H9 (cell line): ENCODE data around the gene SHTN1. TPM values are rescaled to one million over a fixed set of nuclear protein-coding genes. Genes with fewer than 3 reads are reported as not detected.

ENCODE experiments used
- DNase-seq: peaks from one replicate; pipeline ENCODE4 v3.0.0-alpha.2; 2017
- H2AFZ ChIP-seq: one replicate; pipeline ENCODE4 v1.6.1; 2013; ENCODE audit warnings: mild to moderate bottlenecking, low read length, control low read depth, moderate library complexity
- H2AK5ac ChIP-seq: 2 replicates; pipeline ENCODE4 v1.6.1; 2013; ENCODE audit warnings: low read length, control low read depth, mixed read lengths; ENCODE audit not compliant: insufficient read length
- H2BK120ac ChIP-seq: one replicate; pipeline ENCODE4 v1.6.1; 2013; ENCODE audit warnings: low read depth, mild to moderate bottlenecking, low read length, control low read depth, inconsistent platforms; ENCODE audit not compliant: poor library complexity, severe bottlenecking
- H2BK12ac ChIP-seq: 2 replicates; pipeline ENCODE4 v1.6.1; 2013; ENCODE audit warnings: low read length, control low read depth, mixed read lengths, low read depth; ENCODE audit not compliant: insufficient read length
- H2BK15ac ChIP-seq: 2 replicates; pipeline ENCODE4 v1.6.1; 2013; ENCODE audit warnings: low read depth, low read length, control low read depth
- H2BK20ac ChIP-seq: one replicate; pipeline ENCODE4 v1.6.1; 2013; ENCODE audit warnings: low read depth, mild to moderate bottlenecking, low read length, control low read depth, inconsistent platforms; ENCODE audit not compliant: poor library complexity, severe bottlenecking
- H2BK5ac ChIP-seq: 2 replicates; pipeline ENCODE4 v1.6.1; 2013; ENCODE audit warnings: low read length, control low read depth, mixed read lengths; ENCODE audit not compliant: insufficient read length
- H3K14ac ChIP-seq: 2 replicates; pipeline ENCODE4 v1.6.1; 2013; ENCODE audit warnings: low read length, control low read depth; ENCODE audit not compliant: insufficient read depth
- H3K18ac ChIP-seq: 2 replicates; pipeline ENCODE4 v1.6.1; 2013; ENCODE audit warnings: low read depth, mild to moderate bottlenecking, mixed read lengths, low read length, control low read depth; ENCODE audit not compliant: insufficient read length
- H3K23ac ChIP-seq: 2 replicates; pipeline ENCODE4 v1.6.1; 2013; ENCODE audit warnings: low read length, control low read depth, mixed read lengths, low read depth; ENCODE audit not compliant: insufficient read length
- H3K23me2 ChIP-seq: 2 replicates; pipeline ENCODE4 v1.6.1; 2013; ENCODE audit warnings: low read depth, mild to moderate bottlenecking, mixed read lengths, low read length, control low read depth; ENCODE audit not compliant: insufficient read length, poor library complexity, severe bottlenecking
- H3K27ac ChIP-seq: 2 replicates; pipeline ENCODE4 v1.5.1; 2013; ENCODE audit warnings: low read length, control low read depth, mixed read lengths, low read depth; ENCODE audit not compliant: insufficient read length
- H3K27me3 ChIP-seq: 2 replicates; pipeline ENCODE4 v1.6.1; 2013; ENCODE audit warnings: low read length, control low read depth, inconsistent platforms; ENCODE audit not compliant: insufficient read depth
- H3K4ac ChIP-seq: 2 replicates; pipeline ENCODE4 v1.6.1; 2013; ENCODE audit warnings: low read depth, mild to moderate bottlenecking, control low read depth, inconsistent platforms, low read length, moderate library complexity
- H3K4me1 ChIP-seq: 2 replicates; pipeline ENCODE4 v1.6.1; 2013; ENCODE audit warnings: low read length, control low read depth, inconsistent platforms; ENCODE audit not compliant: insufficient read depth
- H3K4me2 ChIP-seq: 2 replicates; pipeline ENCODE4 v1.6.1; 2013; ENCODE audit warnings: low read length, control low read depth, mixed read lengths; ENCODE audit not compliant: insufficient read length, insufficient read depth
- H3K56ac ChIP-seq: 2 replicates; pipeline ENCODE4 v1.6.1; 2013; ENCODE audit warnings: low read depth, mild to moderate bottlenecking, mixed read lengths, low read length, control low read depth; ENCODE audit not compliant: insufficient read length
- H3K79me1 ChIP-seq: 2 replicates; pipeline ENCODE4 v1.6.1; 2013; ENCODE audit warnings: low read depth, mild to moderate bottlenecking, moderate library complexity, low read length, control low read depth, inconsistent platforms; ENCODE audit not compliant: insufficient read depth, poor library complexity, severe bottlenecking
- H3K79me2 ChIP-seq: 2 replicates; pipeline ENCODE4 v1.6.1; 2013; ENCODE audit warnings: low read length, control low read depth, inconsistent platforms; ENCODE audit not compliant: insufficient read depth
- H3K9ac ChIP-seq: 2 replicates; pipeline ENCODE4 v1.6.1; 2013; ENCODE audit warnings: low read length, control low read depth, mixed read lengths; ENCODE audit not compliant: insufficient read length; ENCODE audit errors: extremely low read depth
- H3K9me3 ChIP-seq: one replicate; pipeline ENCODE4 v1.6.1; 2013; ENCODE audit warnings: low read depth, low read length, inconsistent platforms; ENCODE audit not compliant: control insufficient read depth
- H3T11ph ChIP-seq: one replicate; pipeline ENCODE4 v1.6.1; 2013; ENCODE audit warnings: mild to moderate bottlenecking, low read length, control low read depth, inconsistent platforms
- H4K20me1 ChIP-seq: one replicate; pipeline ENCODE4 v1.6.1; 2013; ENCODE audit not compliant: control insufficient read depth, insufficient read length, insufficient read depth
- H4K5ac ChIP-seq: 2 replicates; pipeline ENCODE4 v1.6.1; 2013; ENCODE audit warnings: low read depth, mild to moderate bottlenecking, mixed read lengths, low read length, control low read depth; ENCODE audit not compliant: insufficient read length
- H4K8ac ChIP-seq: replicated peaks from 2 replicates; pipeline ENCODE4 v1.6.1; 2013; ENCODE audit warnings: low read length, control low read depth, mixed read lengths, low read depth; ENCODE audit not compliant: insufficient read length
- H4K91ac ChIP-seq: 2 replicates; pipeline ENCODE4 v1.6.1; 2013; ENCODE audit warnings: low read depth, mild to moderate bottlenecking, moderate library complexity, mixed read lengths, low read length, control low read depth; ENCODE audit not compliant: insufficient read length
- H3K27ac Mint-ChIP-seq, 3 experiments: 2 replicates in 2 of 3; 3 replicates in 1 of 3; pipeline ENCODE4 v1.8.0; 2020 to 2021; ENCODE audit warnings: mixed read lengths in 3 of 3, mild to moderate bottlenecking in 1 of 3, moderate library complexity in 1 of 3
- H3K27me3 Mint-ChIP-seq: 2 replicates; pipeline ENCODE4 v1.8.0; 2021; ENCODE audit warnings: low read depth, mild to moderate bottlenecking, moderate library complexity, mixed read lengths
- H3K36me3 Mint-ChIP-seq, 3 experiments: 2 replicates in 2 of 3; 3 replicates in 1 of 3; pipeline ENCODE4 v1.8.0; 2020 to 2021; ENCODE audit warnings: low read depth in 3 of 3, mixed read lengths in 3 of 3; ENCODE audit not compliant: insufficient read depth in 1 of 3
- H3K4me1 Mint-ChIP-seq, 2 experiments: 2 replicates each; pipeline ENCODE4 v1.8.0; 2020; ENCODE audit warnings: mixed read lengths in 2 of 2
- H3K4me3 Mint-ChIP-seq, 2 experiments: 2 replicates in 1 of 2; 3 replicates in 1 of 2; pipeline ENCODE4 v1.8.0; 2020 to 2021; ENCODE audit warnings: mild to moderate bottlenecking in 2 of 2, mixed read lengths in 2 of 2, moderate library complexity in 1 of 2
- H3K9me3 Mint-ChIP-seq, 2 experiments: 2 replicates in 1 of 2; 3 replicates in 1 of 2; pipeline ENCODE4 v1.8.0; 2020; ENCODE audit warnings: mild to moderate bottlenecking in 2 of 2, mixed read lengths in 2 of 2, moderate library complexity in 1 of 2
- WGBS: extraction: QIAGEN DNeasy Blood & Tissue Kit; methylation state at CpG from one replicate; pipeline ENCODE4 v1.1.7; 2013; ENCODE audit warnings: missing lambda C conversion rate, low lambda C conversion rate, mixed read lengths; ENCODE audit not compliant: insufficient read length; ENCODE audit errors: extremely low coverage; 5-methylcytosine and 5-hydroxymethylcytosine counted together
- total RNA-seq: library from RNA; stranded (reverse); gene quantifications from 2 replicates; pipeline ENCODE4 v1.2.1, GENCODE V29; 2021
- TF ChIP-seq, protein P1 (sequence below): fragments of 200-600 bp; sonication (generic); conservative IDR thresholded peaks from 3 replicates; pipeline ENCODE4 v1.8.0; 2021; ENCODE audit warnings: antibody characterized with exemption, mild to moderate bottlenecking

Gene SHTN1
- total RNA-seq, 1 experiment from 2014 or later: 22.1 TPM

- no peak overlapping the region for H2BK120ac ChIP-seq
- no peak overlapping the region for H4K8ac ChIP-seq
- no peak overlapping the region for H2AK5ac ChIP-seq
- no peak overlapping the region for H2BK12ac ChIP-seq
- H3K4ac ChIP-seq: no peak overlapping the region
- Mint-ChIP-seq H3K27ac (no peak overlapping the region), H3K4me1 (peaks cover 32 to 34% of the 10 kb centered on the region in 2 experiments), H3K9me3 (no peaks in the 10 kb centered on the region; a peak in 1 of 5 replicates), H3K4me3 (no peak overlapping the region), H3K27me3 (peaks cover 17% of the 10 kb centered on the region), H3K36me3 (no peaks in the 10 kb centered on the region)
- H3K27me3 ChIP-seq: no peaks in the 10 kb centered on the region
- DNase-seq: no peak
- H4K91ac ChIP-seq: no peak overlapping the region
- H3K23me2 ChIP-seq: peaks cover 9% of the 10 kb centered on the region
- no peak overlapping the region for H3K27ac ChIP-seq
- H4K20me1 ChIP-seq: no peaks in the 10 kb centered on the region
- H2AFZ ChIP-seq: no peak overlapping the region
- H2BK5ac ChIP-seq: no peak overlapping the region
- H3K79me2 ChIP-seq: no peaks in the 10 kb centered on the region
- no peaks in the 10 kb centered on the region for H3K9me3 ChIP-seq
- no peaks in the 10 kb centered on the region for H3K79me1 ChIP-seq
- peaks cover 10% of the 10 kb centered on the region; the same call in 1 of the 2 replicates for H3K4me1 ChIP-seq
- no peak overlapping the region for H3K56ac ChIP-seq
- no peak overlapping the region for H3T11ph ChIP-seq
- no peak overlapping the region for H4K5ac ChIP-seq
- no peak overlapping the region for H3K14ac ChIP-seq
- H3K4me2 ChIP-seq: no peak overlapping the region
- no peak overlapping the region for H3K18ac ChIP-seq
- no peak overlapping the region for H2BK20ac ChIP-seq
- H2BK15ac ChIP-seq: no peak overlapping the region
- no CpG with 5 or more reads among the region's 2 CpGs for WGBS
- no peak overlapping the region for H3K9ac ChIP-seq
- H3K23ac ChIP-seq: no peak overlapping the region
- TF ChIP-seq, protein P1, sequence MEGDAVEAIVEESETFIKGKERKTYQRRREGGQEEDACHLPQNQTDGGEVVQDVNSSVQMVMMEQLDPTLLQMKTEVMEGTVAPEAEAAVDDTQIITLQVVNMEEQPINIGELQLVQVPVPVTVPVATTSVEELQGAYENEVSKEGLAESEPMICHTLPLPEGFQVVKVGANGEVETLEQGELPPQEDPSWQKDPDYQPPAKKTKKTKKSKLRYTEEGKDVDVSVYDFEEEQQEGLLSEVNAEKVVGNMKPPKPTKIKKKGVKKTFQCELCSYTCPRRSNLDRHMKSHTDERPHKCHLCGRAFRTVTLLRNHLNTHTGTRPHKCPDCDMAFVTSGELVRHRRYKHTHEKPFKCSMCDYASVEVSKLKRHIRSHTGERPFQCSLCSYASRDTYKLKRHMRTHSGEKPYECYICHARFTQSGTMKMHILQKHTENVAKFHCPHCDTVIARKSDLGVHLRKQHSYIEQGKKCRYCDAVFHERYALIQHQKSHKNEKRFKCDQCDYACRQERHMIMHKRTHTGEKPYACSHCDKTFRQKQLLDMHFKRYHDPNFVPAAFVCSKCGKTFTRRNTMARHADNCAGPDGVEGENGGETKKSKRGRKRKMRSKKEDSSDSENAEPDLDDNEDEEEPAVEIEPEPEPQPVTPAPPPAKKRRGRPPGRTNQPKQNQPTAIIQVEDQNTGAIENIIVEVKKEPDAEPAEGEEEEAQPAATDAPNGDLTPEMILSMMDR: no peak
These were observed 159.2 kb downstream of the SHTN1 start for GRCh38 chr10:116845823-116846222.
